Smooth muscle cell (in vitro differentiated cells): ENCODE data around the gene ACYP2. TPM values are rescaled to one million over a fixed set of nuclear protein-coding genes. Genes with fewer than 3 reads are reported as not detected.
A peak's percentile ranks its signal among the peaks of the same experiment; 100 is the strongest.

Source experiments
- DNase-seq: peaks from one replicate; lab custom pipeline; 2025; ENCODE audit not compliant: unreplicated experiment; lab: John Stamatoyannopoulos, UW
- H2AFZ ChIP-seq: fragments of 200-600 bp; sonication (generic); 2 replicates; pipeline ENCODE4 v1.6.0; 2016; ENCODE audit warnings: antibody characterized with exemption, low read depth, mild to moderate bottlenecking
- H3F3A ChIP-seq: fragments of 200-600 bp; sonication (generic); 2 replicates; pipeline ENCODE4 v1.6.0; 2017; ENCODE audit warnings: antibody characterized with exemption, low read depth
- H3K27ac ChIP-seq: fragments of 200-600 bp; sonication (generic); 2 replicates; pipeline ENCODE4 v1.5.1; 2016; ENCODE audit warnings: low read depth, mild to moderate bottlenecking
- H3K27me3 ChIP-seq: fragments of 200-600 bp; sonication (generic); 2 replicates; pipeline ENCODE4 v1.6.1; 2016; ENCODE audit warnings: low read depth, mild to moderate bottlenecking
- H3K36me3 ChIP-seq: fragments of 200-600 bp; sonication (generic); 2 replicates; pipeline ENCODE4 v1.5.1; 2016; ENCODE audit warnings: low read depth
- H3K4me1 ChIP-seq: fragments of 200-600 bp; sonication (generic); 2 replicates; pipeline ENCODE4 v1.5.1; 2016; ENCODE audit warnings: low read depth
- H3K4me2 ChIP-seq: fragments of 200-600 bp; sonication (generic); 2 replicates; pipeline ENCODE4 v1.6.0; 2016; ENCODE audit warnings: mild to moderate bottlenecking
- H3K4me3 ChIP-seq: fragments of 200-600 bp; sonication (generic); 2 replicates; pipeline ENCODE4 v1.5.1; 2016; ENCODE audit warnings: mild to moderate bottlenecking
- H3K79me2 ChIP-seq: fragments of 200-600 bp; sonication (generic); 2 replicates; pipeline ENCODE4 v1.6.0; 2016; ENCODE audit warnings: low read depth, mild to moderate bottlenecking
- H3K9ac ChIP-seq: fragments of 200-600 bp; sonication (generic); 2 replicates; pipeline ENCODE4 v1.6.0; 2016; ENCODE audit warnings: low read depth
- H3K9me3 ChIP-seq: fragments of 200-600 bp; sonication (generic); replicated peaks from 2 replicates; pipeline ENCODE4 v1.5.1; 2016; ENCODE audit warnings: low read depth
- H4K20me1 ChIP-seq: fragments of 200-600 bp; sonication (generic); 2 replicates; pipeline ENCODE4 v1.6.0; 2016; ENCODE audit warnings: low read depth
- WGBS: methylation state at CpG from one replicate; pipeline ENCODE4 v1.1.7; 2016; ENCODE audit warnings: low lambda C conversion rate; 5-methylcytosine and 5-hydroxymethylcytosine counted together
- polyA plus RNA-seq: library from polyadenylated mRNA; unstranded; fragments of >200 nt; fragmentation: Nextera tagmentation; extraction: Ambion mirVana; gene quantifications from 2 replicates; pipeline ENCODE4 v1.2.1, GENCODE V29; 2016
- total RNA-seq: library from RNA; depleted of rRNA; stranded (reverse); fragments of >200 nt; gene quantifications from 2 replicates; pipeline ENCODE4 v1.2.3, GENCODE V29; 2014
- TF ChIP-seq, protein P1 (sequence below): fragments of 200-600 bp; sonication (generic); IDR thresholded peaks from 2 replicates; pipeline ENCODE4 v1.5.1; 2017; ENCODE audit warnings: borderline replicate concordance, mild to moderate bottlenecking, antibody characterized with exemption; ENCODE audit not compliant: insufficient read depth, poor library complexity, severe bottlenecking

Gene ACYP2
- total and polyA plus RNA-seq, 2 experiments from 2014 or later: 12.1 to 18.6 TPM

DNA sequence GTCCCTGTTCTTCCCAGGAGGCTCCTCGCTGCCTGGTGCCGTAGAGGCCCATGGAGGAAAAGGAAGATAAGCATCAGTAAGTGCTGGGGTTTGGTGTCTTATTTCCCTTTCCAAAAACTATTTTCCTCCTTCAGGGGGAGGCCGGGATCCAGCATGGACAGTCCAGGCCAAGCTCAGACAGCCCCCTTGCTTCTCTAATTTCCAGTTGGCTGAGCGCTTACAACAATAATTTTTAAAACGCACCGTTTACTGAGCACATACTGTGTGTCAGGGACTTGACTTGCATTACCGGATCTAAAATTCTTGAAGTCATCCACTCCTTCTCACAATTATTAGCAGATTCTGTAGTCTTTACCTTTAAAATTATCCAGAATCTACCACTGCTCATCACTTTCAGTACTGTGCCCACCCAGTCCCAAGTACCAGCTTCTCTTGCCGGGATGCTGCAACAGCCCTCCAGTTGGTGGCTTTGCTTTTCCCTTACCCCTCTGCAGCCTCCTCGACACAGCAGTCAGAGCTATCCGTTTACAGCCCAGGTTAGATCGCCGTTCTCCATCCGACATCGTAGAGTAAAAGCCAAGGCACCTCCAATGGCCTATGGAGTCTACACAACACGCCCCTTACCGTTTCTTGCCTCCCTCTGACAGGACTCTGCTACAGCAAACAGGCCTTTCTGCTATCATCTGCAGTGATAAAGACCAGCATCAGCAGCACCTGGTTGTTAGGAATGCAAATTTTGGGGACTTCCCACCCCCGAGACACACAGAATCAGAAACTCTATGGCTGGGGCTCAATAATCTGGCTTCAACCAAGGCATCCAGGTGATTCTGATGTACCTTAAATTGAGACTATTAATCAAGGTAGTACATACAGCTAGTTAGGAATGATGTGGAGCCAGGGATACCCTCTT is 215.8 kb downstream of the ACYP2 start:
- peak overlapping the region; percentile 40 for H3K9ac ChIP-seq
- TF ChIP-seq, protein P1, sequence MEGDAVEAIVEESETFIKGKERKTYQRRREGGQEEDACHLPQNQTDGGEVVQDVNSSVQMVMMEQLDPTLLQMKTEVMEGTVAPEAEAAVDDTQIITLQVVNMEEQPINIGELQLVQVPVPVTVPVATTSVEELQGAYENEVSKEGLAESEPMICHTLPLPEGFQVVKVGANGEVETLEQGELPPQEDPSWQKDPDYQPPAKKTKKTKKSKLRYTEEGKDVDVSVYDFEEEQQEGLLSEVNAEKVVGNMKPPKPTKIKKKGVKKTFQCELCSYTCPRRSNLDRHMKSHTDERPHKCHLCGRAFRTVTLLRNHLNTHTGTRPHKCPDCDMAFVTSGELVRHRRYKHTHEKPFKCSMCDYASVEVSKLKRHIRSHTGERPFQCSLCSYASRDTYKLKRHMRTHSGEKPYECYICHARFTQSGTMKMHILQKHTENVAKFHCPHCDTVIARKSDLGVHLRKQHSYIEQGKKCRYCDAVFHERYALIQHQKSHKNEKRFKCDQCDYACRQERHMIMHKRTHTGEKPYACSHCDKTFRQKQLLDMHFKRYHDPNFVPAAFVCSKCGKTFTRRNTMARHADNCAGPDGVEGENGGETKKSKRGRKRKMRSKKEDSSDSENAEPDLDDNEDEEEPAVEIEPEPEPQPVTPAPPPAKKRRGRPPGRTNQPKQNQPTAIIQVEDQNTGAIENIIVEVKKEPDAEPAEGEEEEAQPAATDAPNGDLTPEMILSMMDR: no peak
- no peak for DNase-seq
- peak overlapping the region; percentile 92 for H2AFZ ChIP-seq
- peaks cover 6% of the 10 kb centered on the region for H3K4me1 ChIP-seq
- H4K20me1 ChIP-seq: no peaks in the 10 kb centered on the region
- no peaks in the 10 kb centered on the region for H3K79me2 ChIP-seq
- H3K36me3 ChIP-seq: no peaks in the 10 kb centered on the region
- peak overlapping the region; percentile 90 for H3K4me2 ChIP-seq
- H3K4me3 ChIP-seq: peak overlapping the region; percentile 61
- 58% methylated on average over 17 of the region's 17 CpGs for WGBS
- peak overlapping the region; percentile 14 for H3K27ac ChIP-seq
- H3F3A ChIP-seq: peaks cover 8% of the 10 kb centered on the region
- H3K27me3 ChIP-seq: no peaks in the 10 kb centered on the region
- H3K9me3 ChIP-seq: no peaks in the 10 kb centered on the region

DNA sequence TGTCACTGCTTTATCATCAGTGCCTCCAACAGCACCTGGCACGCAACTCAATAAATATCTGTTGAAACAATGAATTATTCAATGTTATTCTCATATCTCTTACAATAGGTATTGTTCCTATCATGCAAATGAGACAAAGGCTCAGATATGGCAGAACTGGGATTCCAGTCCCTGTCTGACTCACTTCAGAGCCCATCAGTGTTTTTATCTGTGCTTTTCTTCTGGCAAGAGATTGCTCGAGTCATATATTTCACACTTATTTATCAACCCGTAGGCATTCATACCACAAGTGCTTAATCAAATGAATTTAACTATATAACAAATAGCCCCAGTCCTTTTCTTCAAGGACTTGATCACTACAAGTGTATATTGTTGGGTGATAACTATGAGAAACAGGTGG is 217.0 kb downstream of the ACYP2 start:
- H4K20me1 ChIP-seq: no peaks in the 10 kb centered on the region
- no peak for DNase-seq
- no peaks in the 10 kb centered on the region for H3K9me3 ChIP-seq
- H3K4me1 ChIP-seq: peaks cover 6% of the 10 kb centered on the region
- no peak overlapping the region for H2AFZ ChIP-seq
- no peaks in the 10 kb centered on the region for H3K79me2 ChIP-seq
- no peak overlapping the region for H3K4me3 ChIP-seq
- no peaks in the 10 kb centered on the region for H3K36me3 ChIP-seq
- no peaks in the 10 kb centered on the region for H3K27me3 ChIP-seq
- no peak overlapping the region for H3K9ac ChIP-seq
- peaks cover 19% of the 10 kb centered on the region for H3F3A ChIP-seq
- H3K27ac ChIP-seq: no peak overlapping the region
- TF ChIP-seq, protein P1: no peak
- H3K4me2 ChIP-seq: no peak overlapping the region
- WGBS: 63% methylated on average over 3 of the region's 3 CpGs

DNA sequence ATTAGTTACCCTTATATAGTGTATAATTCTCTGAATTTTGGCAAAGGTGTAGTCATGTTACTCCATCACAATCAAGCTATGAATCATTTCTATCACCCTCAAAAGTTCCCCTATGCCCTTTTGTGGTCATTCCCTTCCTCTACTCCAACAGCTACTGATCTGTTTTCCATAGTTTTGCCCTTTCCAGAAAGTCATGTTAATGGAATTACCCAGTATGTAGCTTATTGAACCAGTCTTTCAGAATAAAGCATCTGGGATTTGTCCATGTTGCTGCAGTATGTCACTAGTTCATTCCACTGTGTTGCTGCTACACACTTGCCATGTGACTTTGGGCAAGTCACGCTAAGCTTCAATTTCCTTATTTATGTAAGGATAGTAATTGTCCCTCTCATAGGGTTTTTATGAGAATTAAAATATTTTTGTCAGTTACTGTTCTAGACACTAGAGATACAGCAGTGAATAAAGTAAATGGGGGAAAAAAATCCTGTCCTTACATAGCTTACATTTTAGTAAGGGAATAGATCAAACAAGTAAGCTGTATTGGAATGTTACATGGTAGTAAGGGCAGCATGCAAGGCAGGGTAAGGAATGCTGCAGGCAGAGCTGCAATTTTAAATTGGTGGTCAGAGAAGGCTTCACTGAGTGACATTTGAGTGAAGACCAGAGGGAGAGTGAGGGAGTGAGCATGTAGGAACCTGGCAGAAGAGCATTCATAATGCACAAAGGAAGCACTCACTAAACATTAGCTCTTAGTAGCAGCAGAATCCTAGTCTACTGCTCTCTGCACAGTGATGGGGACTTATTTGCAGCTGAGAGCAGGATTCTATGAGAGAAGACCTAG is 220.9 kb downstream of the ACYP2 start:
- Histone ChIP-seq H3F3A (peaks cover 22% of the 10 kb centered on the region), H2AFZ (peak overlapping the region; percentile 16), H3K4me3 (no peak overlapping the region), H3K27ac (peak overlapping the region; percentile 82), H3K79me2 (no peaks in the 10 kb centered on the region), H4K20me1 (no peaks in the 10 kb centered on the region), H3K4me1 (no peaks in the 10 kb centered on the region), H3K9me3 (no peaks in the 10 kb centered on the region), H3K36me3 (no peaks in the 10 kb centered on the region), H3K4me2 (peak overlapping the region; percentile 69), H3K27me3 (no peaks in the 10 kb centered on the region), H3K9ac (no peak overlapping the region)
- TF ChIP-seq, protein P1: no peak
- 16% methylated on average over 1 of the region's 1 CpG for WGBS
- DNase-seq: no peak
